Mucosa of stomach (tissue), 1 donor: ENCODE results near the gene EDEM3.

ENCODE experiments used
- H3K27me3 ChIP-seq: one replicate; pipeline ENCODE4 v1.7.0; 2013; ENCODE audit warnings: mild to moderate bottlenecking, low read length; ENCODE audit not compliant: control insufficient read depth, insufficient read depth
- H3K36me3 ChIP-seq: one replicate; pipeline ENCODE4 v1.7.0; 2013; ENCODE audit warnings: low read length; ENCODE audit not compliant: control insufficient read depth, insufficient read depth
- H3K4me1 ChIP-seq: one replicate; pipeline ENCODE4 v1.7.0; 2013; ENCODE audit warnings: mild to moderate bottlenecking, low read length; ENCODE audit not compliant: control insufficient read depth, insufficient read depth
- H3K4me3 ChIP-seq: one replicate; pipeline ENCODE4 v1.7.0; 2013; ENCODE audit warnings: low read length
- H3K9ac ChIP-seq: one replicate; pipeline ENCODE4 v1.7.0; 2013; ENCODE audit warnings: mild to moderate bottlenecking, low read length, moderate library complexity
- H3K9me3 ChIP-seq: one replicate; pipeline ENCODE4 v1.7.0; 2013; ENCODE audit warnings: mild to moderate bottlenecking, low read length, moderate library complexity; ENCODE audit not compliant: control insufficient read depth
- donor health status: Pancreatic carcinoma.

Gene EDEM3

GRCh38 chr1:184754476-184755225, at the start of gene EDEM3:
EDEM3 (minus strand) TSS chr1:184754858; CDS start chr1:184754646, 212 bp downstream.
- Histone ChIP-seq H3K4me3 (peak within 1 kb of the TSS; percentile 94), H3K9ac (peak within 1 kb of the TSS; percentile 94), H3K9me3 (no peaks in the 10 kb centered on the region), H3K4me1 (peaks cover 29% of the 10 kb centered on the region), H3K36me3 (no peaks in the 10 kb centered on the region), H3K27me3 (no peaks in the 10 kb centered on the region)

DNA sequence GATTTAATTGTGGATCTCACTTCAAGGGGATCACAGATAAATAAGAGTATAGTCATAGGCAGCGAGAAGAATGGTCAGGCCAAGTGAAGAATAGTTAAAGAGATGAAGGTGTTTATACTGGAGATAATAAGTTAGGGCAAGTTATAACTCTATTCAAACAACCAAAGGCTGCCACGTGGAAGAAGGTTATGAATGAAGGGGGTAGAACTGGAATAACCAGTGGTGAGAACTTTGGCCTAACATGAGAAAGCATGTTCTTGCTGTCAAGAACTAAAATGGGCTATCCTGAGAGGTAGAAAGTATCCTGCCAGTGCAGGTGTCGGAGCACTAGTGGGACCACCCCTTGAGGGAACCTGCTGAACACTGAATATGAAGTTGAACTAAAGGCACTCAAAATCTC, 49.6 kb upstream of the EDEM3 start:
- Histone ChIP-seq H3K4me1 (no peaks in the 10 kb centered on the region), H3K27me3 (no peaks in the 10 kb centered on the region), H3K9me3 (no peaks in the 10 kb centered on the region), H3K36me3 (no peaks in the 10 kb centered on the region), H3K9ac (no peak overlapping the region), H3K4me3 (no peak overlapping the region)

DNA sequence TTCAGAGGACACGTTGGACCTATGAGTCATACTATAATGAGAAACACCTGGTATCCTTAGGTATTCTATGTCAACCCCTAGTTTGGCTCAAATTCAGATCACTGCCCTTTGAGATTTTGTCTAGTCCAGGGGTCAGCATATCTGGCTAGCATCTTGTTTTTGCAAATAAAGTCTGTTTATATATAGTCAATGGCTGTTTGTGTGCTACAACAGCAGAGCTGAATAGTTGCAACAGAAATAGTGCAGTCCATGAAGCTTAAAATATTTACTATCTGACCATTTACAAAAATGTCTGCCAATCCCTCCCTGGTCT, 48.5 kb upstream of the EDEM3 start:
- Histone ChIP-seq H3K9ac (no peak overlapping the region), H3K9me3 (no peaks in the 10 kb centered on the region), H3K4me3 (no peak overlapping the region), H3K27me3 (no peaks in the 10 kb centered on the region), H3K4me1 (no peaks in the 10 kb centered on the region), H3K36me3 (no peaks in the 10 kb centered on the region)

GRCh38 chr1:184802354-184803179, 47.9 kb upstream of the EDEM3 start:
- Histone ChIP-seq H3K4me1 (no peaks in the 10 kb centered on the region), H3K9me3 (no peaks in the 10 kb centered on the region), H3K4me3 (no peak overlapping the region), H3K9ac (no peak overlapping the region), H3K36me3 (no peaks in the 10 kb centered on the region), H3K27me3 (no peaks in the 10 kb centered on the region)

GRCh38 chr1:184801503-184801902, 46.8 kb upstream of the EDEM3 start:
- H3K9me3 ChIP-seq: no peaks in the 10 kb centered on the region
- H3K9ac ChIP-seq: no peak overlapping the region
- H3K27me3 ChIP-seq: no peaks in the 10 kb centered on the region
- H3K36me3 ChIP-seq: no peaks in the 10 kb centered on the region
- peaks cover 4% of the 10 kb centered on the region for H3K4me1 ChIP-seq
- H3K4me3 ChIP-seq: no peak overlapping the region

DNA sequence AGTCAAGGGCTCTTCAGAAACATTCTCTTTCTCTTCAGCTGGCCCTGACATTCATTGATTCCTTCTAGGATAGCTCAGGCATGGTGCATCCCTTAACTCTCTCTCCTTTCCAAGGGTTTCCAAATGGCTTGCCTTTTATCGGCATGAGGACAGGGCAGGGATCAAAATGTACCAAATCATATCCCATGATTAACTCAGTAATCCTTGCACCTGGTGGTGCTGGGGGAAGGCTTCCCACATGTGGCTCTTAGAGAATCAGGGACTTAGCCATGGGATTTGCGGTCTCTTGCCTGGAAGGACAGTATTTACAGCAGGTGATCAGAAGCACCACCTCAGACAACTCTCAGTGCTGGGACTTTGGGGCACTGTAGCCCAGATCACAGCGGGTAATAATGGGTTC, 46.2 kb upstream of the EDEM3 start:
- Histone ChIP-seq H3K36me3 (no peaks in the 10 kb centered on the region), H3K27me3 (no peaks in the 10 kb centered on the region), H3K9ac (no peak overlapping the region), H3K9me3 (no peaks in the 10 kb centered on the region), H3K4me3 (no peak overlapping the region), H3K4me1 (peaks cover 10% of the 10 kb centered on the region)

DNA sequence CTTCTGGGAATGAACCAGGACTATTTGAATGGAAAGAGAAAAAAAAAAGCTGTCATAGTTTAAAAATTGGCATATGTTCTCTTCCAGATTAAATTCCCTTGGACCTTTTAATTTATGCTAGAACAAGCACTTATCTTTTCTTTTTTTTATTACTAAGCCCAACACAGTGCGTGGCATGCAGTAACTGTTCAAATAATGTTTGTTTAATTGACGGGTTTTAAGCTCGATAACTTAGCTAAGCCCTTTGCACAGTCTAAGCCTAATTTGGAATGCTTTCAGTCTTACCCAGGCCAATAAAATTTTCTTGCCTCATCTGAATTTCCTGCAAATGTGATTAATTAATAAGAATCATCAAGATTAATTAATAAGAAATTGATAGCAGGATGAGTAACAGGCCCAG, 39.3 kb upstream of the EDEM3 start:
- peaks cover 54% of the 10 kb centered on the region for H3K4me1 ChIP-seq
- no peak overlapping the region for H3K9ac ChIP-seq
- H3K9me3 ChIP-seq: no peaks in the 10 kb centered on the region
- no peak overlapping the region for H3K4me3 ChIP-seq
- no peaks in the 10 kb centered on the region for H3K36me3 ChIP-seq
- H3K27me3 ChIP-seq: no peaks in the 10 kb centered on the region

- Histone ChIP-seq H3K36me3 (no peaks in the 10 kb centered on the region), H3K4me3 (no peak overlapping the region), H3K27me3 (no peaks in the 10 kb centered on the region), H3K9ac (peak overlapping the region; percentile 29), H3K9me3 (no peaks in the 10 kb centered on the region), H3K4me1 (peaks cover 57% of the 10 kb centered on the region)
Measured at GRCh38 chr1:184792450-184792969, 37.9 kb upstream of the EDEM3 start.

DNA sequence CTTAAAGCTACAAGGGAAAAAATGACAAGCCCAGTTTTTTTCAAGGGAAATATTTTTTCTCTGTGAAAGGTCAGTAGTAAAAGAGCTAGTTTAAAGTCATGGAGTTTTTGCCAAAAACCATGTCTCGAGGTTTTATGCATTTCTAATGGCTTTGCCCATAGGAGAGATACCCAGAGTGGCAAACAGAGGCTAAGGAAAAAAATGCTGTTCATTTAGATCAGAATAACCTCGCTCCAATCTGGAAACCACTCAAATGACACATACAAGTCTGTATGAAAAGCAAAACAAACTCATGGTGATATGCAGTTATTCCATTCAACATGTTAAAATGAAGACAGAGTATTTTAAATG, 36.9 kb upstream of the EDEM3 start:
- H3K36me3 ChIP-seq: no peaks in the 10 kb centered on the region
- H3K9ac ChIP-seq: no peak overlapping the region
- H3K4me1 ChIP-seq: peaks cover 58% of the 10 kb centered on the region
- H3K27me3 ChIP-seq: no peaks in the 10 kb centered on the region
- no peaks in the 10 kb centered on the region for H3K9me3 ChIP-seq
- H3K4me3 ChIP-seq: no peak overlapping the region

DNA sequence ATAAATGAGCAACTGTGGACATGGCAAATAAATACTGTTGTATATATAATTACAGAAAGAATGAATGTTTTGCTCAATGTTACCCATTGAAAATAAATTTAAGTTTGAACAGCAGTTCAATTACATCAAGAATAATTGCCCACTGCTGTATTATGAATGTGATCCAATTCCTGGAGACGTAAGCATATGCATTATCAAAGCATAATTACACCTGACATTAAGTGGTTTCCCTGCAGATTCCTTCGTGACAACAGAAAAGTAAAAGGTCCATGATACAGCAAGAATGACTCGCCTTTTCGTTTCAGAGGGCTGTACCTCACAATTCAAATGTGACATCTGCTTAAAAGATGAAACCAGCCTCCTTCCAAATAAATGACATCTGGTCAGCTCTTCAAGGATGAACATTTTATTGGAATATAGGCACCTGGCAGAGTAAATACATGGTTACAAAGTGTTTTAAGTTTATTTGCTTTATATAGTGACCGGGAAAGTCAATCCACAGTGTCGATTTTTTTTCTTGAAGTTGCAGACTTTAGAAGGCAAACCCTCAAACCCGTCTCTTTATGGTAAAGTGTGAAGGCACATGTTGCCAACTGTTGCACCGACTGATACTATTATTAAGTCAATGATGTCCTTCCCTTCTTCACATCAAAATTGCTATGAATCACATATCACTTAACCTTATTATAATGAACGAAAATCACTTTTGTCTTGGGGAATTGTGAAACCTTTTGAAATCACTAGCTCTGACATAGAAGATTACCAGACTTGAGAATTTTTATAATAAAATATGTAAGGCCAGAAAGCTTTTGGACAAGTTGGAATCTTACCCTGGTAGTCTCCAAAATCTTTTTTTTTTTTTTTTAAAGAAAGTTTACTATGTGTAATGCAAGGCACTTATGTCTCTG, 36.2 kb upstream of the EDEM3 start:
- H3K9ac ChIP-seq: no peak overlapping the region
- H3K9me3 ChIP-seq: no peaks in the 10 kb centered on the region
- no peak overlapping the region for H3K4me3 ChIP-seq
- H3K36me3 ChIP-seq: no peaks in the 10 kb centered on the region
- peaks cover 52% of the 10 kb centered on the region for H3K4me1 ChIP-seq
- H3K27me3 ChIP-seq: no peaks in the 10 kb centered on the region

GRCh38 chr1:184789884-184790283, 35.2 kb upstream of the EDEM3 start:
- no peak overlapping the region for H3K4me3 ChIP-seq
- no peaks in the 10 kb centered on the region for H3K27me3 ChIP-seq
- H3K9ac ChIP-seq: no peak overlapping the region
- no peaks in the 10 kb centered on the region for H3K9me3 ChIP-seq
- H3K36me3 ChIP-seq: no peaks in the 10 kb centered on the region
- H3K4me1 ChIP-seq: peaks cover 50% of the 10 kb centered on the region

GRCh38 chr1:184788970-184789369, 34.3 kb upstream of the EDEM3 start:
- Histone ChIP-seq H3K36me3 (no peaks in the 10 kb centered on the region), H3K9me3 (no peaks in the 10 kb centered on the region), H3K9ac (no peak overlapping the region), H3K4me1 (peaks cover 48% of the 10 kb centered on the region), H3K4me3 (no peak overlapping the region), H3K27me3 (no peaks in the 10 kb centered on the region)
